ENCODE data around the gene PFN1.

The PFN1 gene

DNA sequence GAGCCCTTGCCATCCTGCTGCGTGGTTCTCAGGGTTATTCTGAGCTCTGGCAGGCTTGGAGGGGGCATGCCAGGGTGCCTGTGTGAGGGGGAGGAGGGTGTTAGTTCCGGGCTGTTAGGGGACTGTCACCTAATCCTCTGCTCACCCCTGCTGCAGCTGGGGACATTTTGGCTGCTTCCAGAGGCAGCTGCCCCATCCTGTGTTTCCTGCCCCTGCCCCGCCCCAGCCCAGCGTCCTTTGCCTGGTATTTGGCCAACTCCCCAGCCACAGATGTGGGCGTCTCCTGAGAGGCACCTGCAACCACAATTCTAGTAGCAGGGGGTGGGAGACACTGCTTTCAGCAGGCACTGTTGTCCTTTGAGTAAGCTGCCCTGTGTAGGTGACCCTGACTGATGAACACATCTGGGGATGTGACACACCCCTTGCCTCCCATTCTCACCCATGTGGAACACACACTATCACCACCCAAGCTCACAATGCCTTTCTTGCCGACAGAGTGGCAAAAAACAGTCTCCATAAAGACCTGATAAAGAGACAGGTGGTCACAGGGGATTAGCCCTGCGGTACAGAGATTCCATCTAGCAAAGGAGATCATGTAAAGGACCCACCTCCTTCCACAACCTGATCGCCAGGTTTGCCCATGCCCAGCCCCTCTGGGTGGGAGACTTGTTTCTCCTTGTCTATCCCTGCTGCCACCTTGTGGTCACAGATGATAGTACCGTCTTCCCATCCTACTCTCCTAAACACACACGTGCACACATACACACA, 45.1 kb downstream of the PFN1 start, which contains the start of gene CHRNE:
CHRNE (minus strand) TSS at position 48 of the 768 bp plus-strand sequence; CDS start at position 13, 35 bp downstream.
- Histone ChIP-seq H3K27me3 (ENCODE audit: insufficient read depth, low read depth, severe bottlenecking) (no peaks in the 10 kb centered on the region), H3K27ac (peak within 1 kb of the TSS; percentile 89), H3K9me3 (ENCODE audit: severe bottlenecking) (no peaks in the 10 kb centered on the region), H3K36me3 (peaks cover 40% of the 10 kb centered on the region), H3K4me3 (ENCODE audit: low read depth, low read length) (peak within 1 kb of the TSS; percentile 6; the same call in 1 of the 2 replicates)
- TF ChIP-seq, protein P1, sequence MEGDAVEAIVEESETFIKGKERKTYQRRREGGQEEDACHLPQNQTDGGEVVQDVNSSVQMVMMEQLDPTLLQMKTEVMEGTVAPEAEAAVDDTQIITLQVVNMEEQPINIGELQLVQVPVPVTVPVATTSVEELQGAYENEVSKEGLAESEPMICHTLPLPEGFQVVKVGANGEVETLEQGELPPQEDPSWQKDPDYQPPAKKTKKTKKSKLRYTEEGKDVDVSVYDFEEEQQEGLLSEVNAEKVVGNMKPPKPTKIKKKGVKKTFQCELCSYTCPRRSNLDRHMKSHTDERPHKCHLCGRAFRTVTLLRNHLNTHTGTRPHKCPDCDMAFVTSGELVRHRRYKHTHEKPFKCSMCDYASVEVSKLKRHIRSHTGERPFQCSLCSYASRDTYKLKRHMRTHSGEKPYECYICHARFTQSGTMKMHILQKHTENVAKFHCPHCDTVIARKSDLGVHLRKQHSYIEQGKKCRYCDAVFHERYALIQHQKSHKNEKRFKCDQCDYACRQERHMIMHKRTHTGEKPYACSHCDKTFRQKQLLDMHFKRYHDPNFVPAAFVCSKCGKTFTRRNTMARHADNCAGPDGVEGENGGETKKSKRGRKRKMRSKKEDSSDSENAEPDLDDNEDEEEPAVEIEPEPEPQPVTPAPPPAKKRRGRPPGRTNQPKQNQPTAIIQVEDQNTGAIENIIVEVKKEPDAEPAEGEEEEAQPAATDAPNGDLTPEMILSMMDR (IDR thresholded peaks at IDR 0.05; ENCODE audit: low read depth, low read length): peak; percentile 84
- DNase-seq: peak; percentile 96

DNA sequence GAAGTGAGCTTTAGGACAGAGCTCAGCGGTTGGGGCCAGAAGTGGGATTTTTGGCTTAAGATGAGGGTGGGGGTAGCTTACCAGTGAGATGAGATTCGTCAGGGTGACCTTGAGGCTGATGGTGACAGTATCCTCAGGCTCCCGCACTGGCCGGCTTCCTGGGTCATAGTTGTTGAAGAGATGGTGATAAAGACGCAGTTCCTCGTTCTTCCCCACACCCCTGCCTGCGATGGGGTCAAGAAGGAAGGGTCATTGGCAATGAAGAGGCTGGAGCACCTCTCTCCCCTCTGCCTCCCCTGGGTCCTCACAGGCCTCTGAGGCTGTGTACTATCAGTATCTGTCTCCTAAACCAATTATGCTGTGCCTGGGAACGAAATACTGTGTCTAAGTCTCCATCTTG, 45.8 kb downstream of the PFN1 start:
- TF ChIP-seq, protein P1 (IDR thresholded peaks at IDR 0.05; ENCODE audit: low read depth, low read length): no peak
- peak overlapping the region; percentile 89 for H3K27ac ChIP-seq
- H3K9me3 ChIP-seq (ENCODE audit: severe bottlenecking): no peaks in the 10 kb centered on the region
- no peaks in the 10 kb centered on the region for H3K27me3 ChIP-seq (ENCODE audit: insufficient read depth, low read depth, severe bottlenecking)
- peak; percentile 53 for DNase-seq
- peaks cover 43% of the 10 kb centered on the region for H3K36me3 ChIP-seq
- H3K4me3 ChIP-seq (ENCODE audit: low read depth, low read length): peak overlapping the region; percentile 6; the same call in 1 of the 2 replicates

DNA sequence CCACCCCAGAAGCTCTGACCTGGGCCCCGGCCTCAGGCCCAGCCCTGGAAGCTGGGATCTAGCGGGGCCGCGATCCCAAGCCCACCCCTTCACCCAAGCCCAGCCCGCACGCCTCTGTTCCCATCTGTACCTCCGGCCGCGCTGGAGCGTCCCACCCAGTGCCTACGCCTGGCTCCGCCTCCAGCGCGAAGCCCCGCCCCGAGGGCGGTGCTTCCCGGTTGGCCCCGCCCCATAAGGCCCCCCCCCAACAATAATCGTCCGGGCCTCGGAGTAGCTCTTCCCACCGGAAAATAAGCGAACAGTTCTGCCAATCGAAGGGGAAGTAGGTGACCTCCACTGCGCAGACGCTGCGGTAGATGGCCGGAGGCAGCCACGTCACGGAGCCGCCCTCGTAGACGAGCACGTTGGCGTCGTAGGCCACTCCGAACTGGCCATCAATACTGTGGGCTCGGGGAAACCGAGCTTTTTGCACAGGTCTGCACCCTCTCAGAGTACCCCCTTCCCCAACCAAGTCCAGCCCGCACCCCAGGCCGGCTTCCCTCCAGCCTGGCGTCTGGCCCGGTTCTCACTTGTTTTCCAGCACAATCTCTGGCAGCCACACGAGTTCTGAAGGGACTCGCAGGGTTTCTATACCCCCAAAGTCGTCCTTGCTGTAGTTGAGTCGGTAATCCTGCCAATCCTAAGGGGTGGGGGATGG, 46.5 kb downstream of the PFN1 start:
- Histone ChIP-seq H3K27me3 (ENCODE audit: insufficient read depth, low read depth, severe bottlenecking) (no peaks in the 10 kb centered on the region), H3K27ac (peak overlapping the region; percentile 89), H3K36me3 (peaks cover 50% of the 10 kb centered on the region), H3K9me3 (ENCODE audit: severe bottlenecking) (no peaks in the 10 kb centered on the region), H3K4me3 (ENCODE audit: low read depth, low read length) (no peak overlapping the region)
- TF ChIP-seq, protein P1 (IDR thresholded peaks at IDR 0.05; ENCODE audit: low read depth, low read length): no peak
- no peak for DNase-seq

DNA sequence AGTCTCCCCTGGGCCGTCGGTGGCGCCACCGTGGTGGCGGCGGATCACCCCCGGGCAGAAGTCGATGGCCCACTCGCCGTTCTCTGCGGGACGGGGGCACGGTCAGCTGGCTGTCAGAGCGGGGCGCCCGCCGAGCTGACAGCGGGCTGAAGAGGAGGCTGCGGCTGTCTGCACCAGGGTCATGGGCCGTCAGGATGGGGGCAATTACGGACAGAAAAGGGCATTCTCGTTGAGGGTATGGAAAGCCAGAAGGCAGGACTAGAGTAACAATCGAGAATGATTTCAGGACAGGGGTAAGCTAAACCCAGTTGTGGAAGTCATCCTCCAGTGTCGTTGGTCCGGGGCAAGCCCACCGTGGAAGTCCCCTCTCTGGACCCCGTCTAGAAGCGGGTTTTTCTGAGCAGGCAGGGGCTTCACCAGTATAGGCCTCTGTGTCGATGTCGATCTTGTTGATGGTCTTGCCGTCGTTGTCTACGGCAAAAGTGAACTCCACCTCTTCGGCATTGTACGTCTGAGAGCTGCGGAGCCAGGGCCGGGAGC, 47.2 kb downstream of the PFN1 start:
- no peak for DNase-seq
- Histone ChIP-seq H3K4me3 (ENCODE audit: low read depth, low read length) (no peak overlapping the region), H3K27ac (peak overlapping the region; percentile 89), H3K36me3 (peaks cover 56% of the 10 kb centered on the region), H3K27me3 (ENCODE audit: insufficient read depth, low read depth, severe bottlenecking) (no peaks in the 10 kb centered on the region), H3K9me3 (ENCODE audit: severe bottlenecking) (no peaks in the 10 kb centered on the region)
- TF ChIP-seq, protein P1 (IDR thresholded peaks at IDR 0.05; ENCODE audit: low read depth, low read length): no peak

DNA sequence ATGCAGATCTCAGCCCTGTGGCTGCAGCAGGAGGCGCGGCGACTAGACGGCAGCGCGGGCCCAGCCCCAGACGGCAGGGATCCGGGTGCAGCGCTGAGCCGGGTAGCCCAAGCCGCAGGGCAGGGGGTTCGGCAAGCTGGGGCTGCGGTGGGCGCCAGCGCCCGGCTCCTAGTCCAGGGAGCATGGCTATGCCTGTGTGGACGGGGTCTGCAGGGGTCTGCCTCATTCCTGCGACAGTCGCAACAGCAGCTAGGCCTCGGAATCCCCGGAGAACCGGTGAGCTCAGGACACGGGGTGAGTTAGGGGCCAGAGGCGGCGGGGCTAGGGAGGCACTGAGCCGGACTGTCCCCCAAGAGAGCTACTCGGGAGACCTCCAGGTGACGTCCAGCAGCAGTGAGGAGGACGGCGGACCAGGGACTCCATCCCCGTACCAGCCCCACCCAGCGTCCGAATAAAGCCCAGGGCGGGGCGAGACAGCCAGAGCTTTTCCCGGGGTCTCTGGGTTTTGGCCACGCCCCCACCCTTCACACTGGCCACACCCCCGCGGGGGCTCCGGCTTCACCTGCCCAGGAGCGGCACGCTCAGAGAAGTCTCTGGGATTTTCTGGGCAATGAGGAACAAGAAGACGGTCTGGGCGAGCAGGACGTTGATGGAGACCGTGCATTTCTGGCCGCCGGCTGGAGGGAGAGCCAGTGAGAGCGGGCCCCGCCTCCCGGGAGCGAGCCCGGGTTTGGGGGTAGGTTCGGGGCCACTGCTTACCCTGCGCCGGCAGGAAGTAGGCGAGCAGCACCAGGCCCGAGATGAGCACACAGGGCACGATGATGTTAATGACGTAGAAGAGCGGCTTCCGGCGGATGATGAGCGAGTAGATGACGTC, 47.9 kb downstream of the PFN1 start:
- Histone ChIP-seq H3K4me3 (ENCODE audit: low read depth, low read length) (no peak overlapping the region), H3K27ac (no peak overlapping the region; the same call in 1 of the 2 replicates), H3K9me3 (ENCODE audit: severe bottlenecking) (no peaks in the 10 kb centered on the region), H3K27me3 (ENCODE audit: insufficient read depth, low read depth, severe bottlenecking) (no peaks in the 10 kb centered on the region), H3K36me3 (peaks cover 62% of the 10 kb centered on the region)
- TF ChIP-seq, protein P1 (IDR thresholded peaks at IDR 0.05; ENCODE audit: low read depth, low read length): no peak
- DNase-seq: no peak
